Measurements from ENCODE around the gene LRRC57. TPM values are rescaled to one million over a fixed set of nuclear protein-coding genes. Genes with fewer than 3 reads are reported as not detected.
A peak's percentile ranks its signal among the peaks of the same experiment; 100 is the strongest.

Gene LRRC57
- total and polyA plus RNA-seq, 2 of the 13 experiments (the other 11 are each of a cell fraction or from before 2014, with no cell fraction given), result 5.8 to 14.8 TPM

DNA sequence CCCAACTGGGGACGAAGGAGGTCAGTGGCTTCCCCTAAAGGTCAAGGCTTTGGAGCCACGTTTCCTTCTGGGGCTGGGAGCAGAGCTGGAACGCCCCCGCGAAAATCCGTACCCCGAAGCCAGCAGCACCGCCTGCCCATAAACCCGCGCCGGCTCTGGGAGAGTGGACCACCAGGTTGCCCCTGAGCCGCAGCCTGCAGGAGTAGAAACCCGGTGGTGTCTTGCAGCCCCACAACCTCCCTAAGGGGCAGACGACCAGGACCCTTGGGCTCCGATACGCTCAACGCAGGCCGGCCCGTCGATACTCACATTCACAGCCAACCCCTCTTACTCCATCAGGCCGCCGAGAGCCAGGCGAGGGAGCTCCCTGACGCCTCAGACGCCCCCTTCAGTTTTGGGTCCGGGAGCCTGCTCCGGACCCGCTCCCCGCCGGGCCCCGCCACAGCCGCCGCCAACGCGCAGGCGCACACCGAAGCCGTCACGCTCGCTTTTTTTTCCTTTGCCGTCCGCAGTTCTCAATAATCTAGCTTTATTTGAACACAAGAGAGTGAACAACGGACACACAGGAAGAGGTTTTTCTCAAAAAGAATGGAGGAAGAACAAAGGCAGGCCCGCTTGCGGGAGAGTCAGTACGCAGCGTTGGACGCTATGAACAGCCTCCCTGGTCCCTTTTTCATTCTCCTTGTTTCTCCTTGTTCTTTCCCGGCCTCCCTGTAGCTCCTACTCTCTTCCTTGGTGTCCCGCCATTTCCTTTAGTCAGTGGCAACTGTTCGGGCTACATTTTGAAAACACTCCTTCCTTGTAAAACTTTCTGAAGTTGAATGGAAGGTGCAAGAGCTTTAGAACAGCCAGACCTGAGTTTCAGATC lies 57.7 kb downstream of the LRRC57 start, which contains the start of gene ZNF106 (continued):
- TF ChIP-seq ZNF251 (CRISPR knock-in tag; IDR thresholded peaks at IDR 0.05) (no peak), ZNF589 (CRISPR knock-in tag; conservative IDR thresholded peaks at IDR 0.05) (no peak), ZNF138 (CRISPR knock-in tag; IDR thresholded peaks at IDR 0.05; ENCODE audit: low read depth) (0 out of 2 replicates have a peak, but pooled peaks have one; percentile 39), REXO4 (CRISPR knock-in tag; IDR thresholded peaks at IDR 0.05; ENCODE audit: borderline replicate concordance) (no peak), SALL1 (CRISPR knock-in tag; IDR thresholded peaks at IDR 0.05) (peak; percentile 77), ZNF329 (CRISPR knock-in tag; IDR thresholded peaks at IDR 0.05; ENCODE audit: low read depth) (no peak), PAWR (CRISPR knock-in tag; IDR thresholded peaks at IDR 0.05; ENCODE audit: borderline replicate concordance) (no peak), ATF1 (CRISPR knock-in tag; IDR thresholded peaks at IDR 0.05) (peak; percentile 88), SKI (IDR thresholded peaks at IDR 0.05; ENCODE audit: partially characterized antibody) (peak; percentile 41), HOXA9 (CRISPR knock-in tag; IDR thresholded peaks at IDR 0.05; ENCODE audit: borderline replicate concordance) (no peak), MXI1 (IDR thresholded peaks at IDR 0.05; ENCODE audit: borderline replicate concordance, low read depth, low read length) (peak; percentile 25; the same call in 1 of the 3 replicates), TARDBP (CRISPR knock-in tag; IDR thresholded peaks at IDR 0.05) (peak; percentile 80), KAT8 (CRISPR knock-in tag; IDR thresholded peaks at IDR 0.05) (peak; percentile 98), SIN3A (IDR thresholded peaks at IDR 0.05; ENCODE audit: borderline replicate concordance, low read depth, low read length) (peak; percentile 91), ZMAT3 (CRISPR knock-in tag; conservative IDR thresholded peaks at IDR 0.05) (peak; percentile 82), EHMT2 (IDR thresholded peaks at IDR 0.05; ENCODE audit: borderline replicate concordance, low read depth, low read length) (no peak), RARA (CRISPR knock-in tag; IDR thresholded peaks at IDR 0.05) (0 out of 2 replicates have a peak, but pooled peaks have one; percentile 33)
- TF ChIP-seq, protein P1, sequence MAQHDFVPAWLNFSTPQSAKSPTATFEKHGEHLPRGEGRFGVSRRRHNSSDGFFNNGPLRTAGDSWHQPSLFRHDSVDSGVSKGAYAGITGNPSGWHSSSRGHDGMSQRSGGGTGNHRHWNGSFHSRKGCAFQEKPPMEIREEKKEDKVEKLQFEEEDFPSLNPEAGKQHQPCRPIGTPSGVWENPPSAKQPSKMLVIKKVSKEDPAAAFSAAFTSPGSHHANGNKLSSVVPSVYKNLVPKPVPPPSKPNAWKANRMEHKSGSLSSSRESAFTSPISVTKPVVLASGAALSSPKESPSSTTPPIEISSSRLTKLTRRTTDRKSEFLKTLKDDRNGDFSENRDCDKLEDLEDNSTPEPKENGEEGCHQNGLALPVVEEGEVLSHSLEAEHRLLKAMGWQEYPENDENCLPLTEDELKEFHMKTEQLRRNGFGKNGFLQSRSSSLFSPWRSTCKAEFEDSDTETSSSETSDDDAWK (CRISPR knock-in tag; IDR thresholded peaks at IDR 0.05), result no peak
- TF ChIP-seq, protein P2, sequence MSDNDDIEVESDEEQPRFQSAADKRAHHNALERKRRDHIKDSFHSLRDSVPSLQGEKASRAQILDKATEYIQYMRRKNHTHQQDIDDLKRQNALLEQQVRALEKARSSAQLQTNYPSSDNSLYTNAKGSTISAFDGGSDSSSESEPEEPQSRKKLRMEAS (IDR thresholded peaks at IDR 0.05), result peak; percentile 45
- TF ChIP-seq, protein P3, sequence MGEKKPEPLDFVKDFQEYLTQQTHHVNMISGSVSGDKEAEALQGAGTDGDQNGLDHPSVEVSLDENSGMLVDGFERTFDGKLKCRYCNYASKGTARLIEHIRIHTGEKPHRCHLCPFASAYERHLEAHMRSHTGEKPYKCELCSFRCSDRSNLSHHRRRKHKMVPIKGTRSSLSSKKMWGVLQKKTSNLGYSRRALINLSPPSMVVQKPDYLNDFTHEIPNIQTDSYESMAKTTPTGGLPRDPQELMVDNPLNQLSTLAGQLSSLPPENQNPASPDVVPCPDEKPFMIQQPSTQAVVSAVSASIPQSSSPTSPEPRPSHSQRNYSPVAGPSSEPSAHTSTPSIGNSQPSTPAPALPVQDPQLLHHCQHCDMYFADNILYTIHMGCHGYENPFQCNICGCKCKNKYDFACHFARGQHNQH (CRISPR knock-in tag; IDR thresholded peaks at IDR 0.05), result peak; percentile 70
- TF ChIP-seq, protein P4, sequence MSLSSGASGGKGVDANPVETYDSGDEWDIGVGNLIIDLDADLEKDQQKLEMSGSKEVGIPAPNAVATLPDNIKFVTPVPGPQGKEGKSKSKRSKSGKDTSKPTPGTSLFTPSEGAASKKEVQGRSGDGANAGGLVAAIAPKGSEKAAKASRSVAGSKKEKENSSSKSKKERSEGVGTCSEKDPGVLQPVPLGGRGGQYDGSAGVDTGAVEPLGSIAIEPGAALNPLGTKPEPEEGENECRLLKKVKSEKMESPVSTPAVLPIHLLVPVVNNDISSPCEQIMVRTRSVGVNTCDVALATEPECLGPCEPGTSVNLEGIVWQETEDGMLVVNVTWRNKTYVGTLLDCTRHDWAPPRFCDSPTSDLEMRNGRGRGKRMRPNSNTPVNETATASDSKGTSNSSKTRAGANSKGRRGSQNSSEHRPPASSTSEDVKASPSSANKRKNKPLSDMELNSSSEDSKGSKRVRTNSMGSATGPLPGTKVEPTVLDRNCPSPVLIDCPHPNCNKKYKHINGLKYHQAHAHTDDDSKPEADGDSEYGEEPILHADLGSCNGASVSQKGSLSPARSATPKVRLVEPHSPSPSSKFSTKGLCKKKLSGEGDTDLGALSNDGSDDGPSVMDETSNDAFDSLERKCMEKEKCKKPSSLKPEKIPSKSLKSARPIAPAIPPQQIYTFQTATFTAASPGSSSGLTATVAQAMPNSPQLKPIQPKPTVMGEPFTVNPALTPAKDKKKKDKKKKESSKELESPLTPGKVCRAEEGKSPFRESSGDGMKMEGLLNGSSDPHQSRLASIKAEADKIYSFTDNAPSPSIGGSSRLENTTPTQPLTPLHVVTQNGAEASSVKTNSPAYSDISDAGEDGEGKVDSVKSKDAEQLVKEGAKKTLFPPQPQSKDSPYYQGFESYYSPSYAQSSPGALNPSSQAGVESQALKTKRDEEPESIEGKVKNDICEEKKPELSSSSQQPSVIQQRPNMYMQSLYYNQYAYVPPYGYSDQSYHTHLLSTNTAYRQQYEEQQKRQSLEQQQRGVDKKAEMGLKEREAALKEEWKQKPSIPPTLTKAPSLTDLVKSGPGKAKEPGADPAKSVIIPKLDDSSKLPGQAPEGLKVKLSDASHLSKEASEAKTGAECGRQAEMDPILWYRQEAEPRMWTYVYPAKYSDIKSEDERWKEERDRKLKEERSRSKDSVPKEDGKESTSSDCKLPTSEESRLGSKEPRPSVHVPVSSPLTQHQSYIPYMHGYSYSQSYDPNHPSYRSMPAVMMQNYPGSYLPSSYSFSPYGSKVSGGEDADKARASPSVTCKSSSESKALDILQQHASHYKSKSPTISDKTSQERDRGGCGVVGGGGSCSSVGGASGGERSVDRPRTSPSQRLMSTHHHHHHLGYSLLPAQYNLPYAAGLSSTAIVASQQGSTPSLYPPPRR (CRISPR knock-in tag; IDR thresholded peaks at IDR 0.05; ENCODE audit: borderline replicate concordance), result peak; percentile 32; the same call in 1 of the 2 replicates
- TF ChIP-seq, protein P5, sequence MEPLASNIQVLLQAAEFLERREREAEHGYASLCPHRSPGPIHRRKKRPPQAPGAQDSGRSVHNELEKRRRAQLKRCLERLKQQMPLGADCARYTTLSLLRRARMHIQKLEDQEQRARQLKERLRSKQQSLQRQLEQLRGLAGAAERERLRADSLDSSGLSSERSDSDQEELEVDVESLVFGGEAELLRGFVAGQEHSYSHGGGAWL (CRISPR knock-in tag; IDR thresholded peaks at IDR 0.05), result no peak

All from HepG2 (cell line).